Kidney epithelial cell (primary cell): Measurements from ENCODE around the gene REG3G. TPM values are rescaled to one million over a fixed set of nuclear protein-coding genes. Genes with fewer than 3 reads are reported as not detected.
"Not testable (repeated sequence)": the region's sequence is repeated elsewhere in the genome, so short reads cannot be mapped to it uniquely, and the experiment has no call there.

ENCODE experiments used
- DNase-seq: peaks from one replicate; pipeline ENCODE4 v3.0.0-alpha.2; 2010; ENCODE audit warnings: low read depth
- H3K27me3 ChIP-seq: 2 replicates; pipeline ENCODE4 v1.6.0; 2011; ENCODE audit warnings: low read length; ENCODE audit not compliant: control insufficient read depth, insufficient read depth
- H3K36me3 ChIP-seq: 2 replicates; pipeline ENCODE4 v1.5.1; 2011; ENCODE audit warnings: low read length; ENCODE audit not compliant: control insufficient read depth, insufficient read depth
- H3K4me3 ChIP-seq: 2 replicates; pipeline ENCODE4 v1.5.1; 2011; ENCODE audit warnings: low read depth, mild to moderate bottlenecking, control low read depth, low read length
- total RNA-seq: library from RNA; depleted of rRNA; stranded (reverse); fragments of >200 nt; gene quantifications from 2 replicates; pipeline ENCODE4 v1.2.3, GENCODE V29; 2015
- TF ChIP-seq, protein P1 (sequence below): IDR thresholded peaks from 2 replicates; pipeline ENCODE4 v1.5.1; 2011; ENCODE audit warnings: mild to moderate bottlenecking, moderate library complexity, low read length, control low read depth, inconsistent platforms; ENCODE audit not compliant: insufficient read depth, poor library complexity, severe bottlenecking

REG3G gene
- total RNA-seq, 1 donor from 2014 or later = not detected

DNA sequence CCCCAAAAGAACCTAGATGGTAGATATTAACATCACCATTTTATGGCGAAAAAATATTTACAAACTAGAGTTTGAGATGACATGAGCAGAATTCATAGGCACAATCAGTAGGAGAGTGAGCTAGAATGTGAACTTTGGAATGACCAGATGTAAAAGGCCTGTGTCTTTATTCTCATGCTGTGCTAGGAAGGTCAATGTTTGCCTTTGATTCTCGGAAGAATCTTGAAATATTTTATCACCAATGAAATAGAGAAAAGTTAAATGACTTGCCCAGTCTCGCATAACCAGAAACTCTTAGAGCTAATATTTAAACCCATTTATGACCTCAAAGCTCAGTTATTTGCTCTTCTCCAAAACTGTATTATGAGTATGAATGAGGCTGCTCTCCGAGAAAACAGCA, 9.2 kb upstream of the REG3G start:
- TF ChIP-seq, protein P1, sequence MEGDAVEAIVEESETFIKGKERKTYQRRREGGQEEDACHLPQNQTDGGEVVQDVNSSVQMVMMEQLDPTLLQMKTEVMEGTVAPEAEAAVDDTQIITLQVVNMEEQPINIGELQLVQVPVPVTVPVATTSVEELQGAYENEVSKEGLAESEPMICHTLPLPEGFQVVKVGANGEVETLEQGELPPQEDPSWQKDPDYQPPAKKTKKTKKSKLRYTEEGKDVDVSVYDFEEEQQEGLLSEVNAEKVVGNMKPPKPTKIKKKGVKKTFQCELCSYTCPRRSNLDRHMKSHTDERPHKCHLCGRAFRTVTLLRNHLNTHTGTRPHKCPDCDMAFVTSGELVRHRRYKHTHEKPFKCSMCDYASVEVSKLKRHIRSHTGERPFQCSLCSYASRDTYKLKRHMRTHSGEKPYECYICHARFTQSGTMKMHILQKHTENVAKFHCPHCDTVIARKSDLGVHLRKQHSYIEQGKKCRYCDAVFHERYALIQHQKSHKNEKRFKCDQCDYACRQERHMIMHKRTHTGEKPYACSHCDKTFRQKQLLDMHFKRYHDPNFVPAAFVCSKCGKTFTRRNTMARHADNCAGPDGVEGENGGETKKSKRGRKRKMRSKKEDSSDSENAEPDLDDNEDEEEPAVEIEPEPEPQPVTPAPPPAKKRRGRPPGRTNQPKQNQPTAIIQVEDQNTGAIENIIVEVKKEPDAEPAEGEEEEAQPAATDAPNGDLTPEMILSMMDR = no peak
- Histone ChIP-seq H3K27me3 (no peaks in the 10 kb centered on the region), H3K4me3 (no peak overlapping the region), H3K36me3 (no peaks in the 10 kb centered on the region)
- no peak for DNase-seq

DNA sequence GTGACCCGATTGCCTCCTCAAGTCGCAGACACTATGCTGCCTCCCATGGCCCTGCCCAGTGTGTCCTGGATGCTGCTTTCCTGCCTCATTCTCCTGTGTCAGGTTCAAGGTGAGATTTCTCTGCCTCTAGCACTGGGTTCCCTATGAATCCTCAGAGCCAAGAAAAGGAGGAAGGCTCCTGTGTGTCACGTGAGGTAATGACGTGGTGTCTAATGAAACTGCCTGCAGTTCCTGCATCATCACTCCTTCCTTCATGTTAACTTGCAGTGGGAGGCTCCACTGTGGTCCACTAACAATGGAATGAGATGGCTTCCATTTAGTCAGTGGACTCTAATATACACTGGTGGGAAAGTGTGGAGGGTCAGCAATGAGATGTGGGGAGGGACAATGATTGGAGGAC, 559 bp downstream of the REG3G start:
- TF ChIP-seq, protein P1 = no peak
- DNase-seq = no peak
- Histone ChIP-seq H3K27me3 (no peaks in the 10 kb centered on the region), H3K4me3 (no peak overlapping the region), H3K36me3 (no peaks in the 10 kb centered on the region)

DNA sequence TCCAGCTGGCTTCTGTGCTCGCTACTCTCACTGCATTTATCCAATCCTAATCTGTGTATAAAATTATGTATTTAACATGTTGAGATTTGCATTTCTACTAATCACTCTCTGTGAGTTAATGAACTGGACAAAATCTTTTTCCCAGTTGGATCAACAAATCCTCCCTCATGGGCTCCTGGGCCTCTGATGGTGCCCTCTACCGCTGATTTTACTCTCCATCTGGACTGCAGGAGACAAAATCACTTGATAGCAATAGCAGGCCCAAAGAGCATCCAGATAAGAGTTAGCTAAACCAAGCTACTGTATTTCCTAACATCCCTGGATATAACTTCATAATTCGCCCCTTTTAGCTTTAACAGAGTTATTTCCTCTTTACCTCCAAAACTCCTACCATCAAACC, 14.4 kb downstream of the REG3G start:
- DNase-seq = no peak
- TF ChIP-seq, protein P1 = no peak
- H3K27me3 ChIP-seq = no peaks in the 10 kb centered on the region
- no peak overlapping the region for H3K4me3 ChIP-seq
- no peaks in the 10 kb centered on the region for H3K36me3 ChIP-seq

DNA sequence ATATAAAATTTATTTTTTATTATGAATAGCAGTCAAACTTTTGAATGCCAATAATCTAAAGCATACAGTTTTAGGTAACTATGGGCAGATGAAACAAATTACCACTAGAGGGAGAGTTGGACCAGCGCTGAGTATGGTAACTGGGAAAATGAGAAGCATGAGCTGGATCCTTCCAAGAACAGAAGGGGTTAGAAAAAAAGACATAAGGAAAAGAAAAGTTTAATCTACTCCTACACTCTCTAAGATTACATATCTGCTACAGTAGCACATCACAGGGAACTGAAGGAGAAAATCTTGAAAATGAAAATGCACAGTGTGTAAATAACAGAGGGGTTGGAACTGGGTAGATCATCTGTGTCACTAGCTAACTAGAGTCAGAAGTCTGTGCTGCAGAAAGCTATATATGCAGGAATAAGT, 15.5 kb downstream of the REG3G start:
- H3K27me3 ChIP-seq = no peaks in the 10 kb centered on the region
- no peak for DNase-seq

DNA sequence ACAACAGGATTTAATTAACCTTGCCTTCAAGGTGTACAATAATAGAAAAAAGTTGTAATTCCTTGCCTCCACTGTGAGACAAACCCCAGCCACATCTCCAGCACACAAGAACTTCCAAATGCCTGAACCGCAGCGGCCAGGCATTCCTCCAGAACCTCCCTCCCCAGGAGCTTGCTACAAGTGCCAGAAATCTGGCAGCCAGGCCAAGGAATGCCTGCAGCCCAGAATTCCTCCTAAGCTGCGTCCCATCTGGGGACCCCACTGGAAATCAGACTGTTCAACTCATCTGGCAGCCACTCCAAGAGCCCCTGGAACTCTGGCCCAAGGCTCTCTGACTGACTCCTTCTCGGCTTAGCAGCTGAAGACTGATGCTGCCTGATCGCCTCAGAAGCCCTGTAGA, 28.0 kb downstream of the REG3G start:
- H3K4me3 ChIP-seq, H3K27me3 ChIP-seq, DNase-seq, H3K36me3 ChIP-seq: not testable (repeated sequence)

More for the DNA sequence above, 15.5 kb downstream of the REG3G start:
- TF ChIP-seq, protein P1 = peak; percentile 58
- H3K4me3 ChIP-seq = no peak overlapping the region
- no peaks in the 10 kb centered on the region for H3K36me3 ChIP-seq

DNA sequence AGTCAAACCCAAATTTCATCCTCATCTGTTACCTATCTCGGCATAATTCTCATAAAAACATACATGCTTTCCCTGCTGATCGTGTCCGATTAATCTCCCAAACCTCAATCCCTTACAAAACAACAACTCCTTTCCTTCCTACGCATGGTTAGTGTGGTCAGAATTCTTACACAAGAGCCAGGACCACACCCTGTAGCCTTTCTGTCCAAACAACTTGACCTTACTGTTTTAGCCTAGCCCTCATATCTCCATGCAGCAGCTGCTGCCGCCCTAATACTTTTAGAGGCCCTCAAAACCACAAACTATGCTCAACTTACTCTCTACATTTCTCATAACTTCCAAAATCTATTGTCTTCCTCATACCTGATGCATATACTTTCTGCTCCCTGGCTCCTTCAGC, 29.3 kb downstream of the REG3G start:
- DNase-seq, H3K36me3 ChIP-seq, H3K4me3 ChIP-seq, H3K27me3 ChIP-seq: not testable (repeated sequence)

DNA sequence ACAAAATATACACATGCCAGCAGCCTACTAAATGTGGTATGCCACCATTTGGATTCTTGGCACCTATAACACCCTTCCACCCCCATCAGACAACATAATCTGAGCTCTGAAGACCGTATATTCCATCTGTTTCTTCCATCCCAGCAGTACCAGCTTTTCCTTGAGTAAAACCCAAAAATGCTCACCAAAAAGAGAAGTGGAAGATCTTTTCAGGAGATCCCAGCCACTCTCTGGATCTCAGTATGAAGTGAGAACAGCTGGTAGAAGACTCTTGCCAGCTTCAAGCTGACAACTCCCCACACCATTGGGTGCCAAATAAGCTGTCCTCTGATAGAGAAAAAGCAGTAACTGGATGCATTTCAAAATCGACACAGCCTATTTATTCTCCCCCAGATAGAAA, 39.7 kb downstream of the REG3G start:
- TF ChIP-seq, protein P1 = no peak

More for the DNA sequence above, 39.7 kb downstream of the REG3G start:
- no peak for DNase-seq
- Histone ChIP-seq H3K4me3 (no peak overlapping the region), H3K27me3 (no peaks in the 10 kb centered on the region), H3K36me3 (no peaks in the 10 kb centered on the region)
